ENCODE measurements around the gene IL18BP.

IL18BP gene

DNA sequence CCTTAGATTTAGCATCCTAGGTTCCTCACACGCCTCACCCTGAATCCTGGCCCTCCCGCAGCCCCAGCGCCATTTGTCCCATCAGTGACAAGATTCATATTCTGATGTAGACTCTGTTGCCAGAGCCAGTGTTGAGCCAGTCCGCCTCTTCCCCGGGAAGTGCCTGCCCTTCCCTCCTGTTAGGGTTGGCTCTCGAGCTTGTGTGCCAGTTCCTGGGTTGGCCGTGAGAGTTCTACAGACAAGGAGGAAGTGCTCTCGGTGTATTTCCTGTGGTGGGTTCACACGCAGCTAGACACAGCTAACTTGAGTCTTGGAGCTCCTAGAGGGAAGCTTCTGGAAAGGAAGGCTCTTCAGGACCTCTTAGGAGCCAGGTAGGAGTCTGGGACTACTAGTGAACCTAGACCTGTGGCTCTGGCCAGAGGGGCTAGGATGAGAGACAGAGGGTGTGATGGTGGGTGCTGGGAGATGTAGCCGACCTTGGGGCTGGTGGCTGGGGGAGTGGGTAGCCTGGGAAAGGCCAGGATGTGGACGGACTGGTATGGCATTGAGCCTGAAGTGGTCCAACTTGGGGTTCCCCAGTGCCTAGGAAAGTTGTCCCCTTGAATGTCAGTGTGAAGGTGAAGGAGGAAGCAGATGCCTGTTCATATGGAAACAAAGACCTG lies at the start of gene IL18BP:
Gene IL18BP, plus strand, starts transcription at position 261 of the 662 bp plus-strand sequence. CDS start 1,076 bp downstream, outside the sequence.
- no peak for DNase-seq (ENCODE audit: low read depth in 2 of 3, low spot score in 2 of 3)

GRCh38 chr11:71949034-71949433 lies 49.7 kb upstream of the IL18BP start:
- DNase-seq (ENCODE audit: low read depth in 2 of 3, low spot score in 2 of 3): no peak

DNA sequence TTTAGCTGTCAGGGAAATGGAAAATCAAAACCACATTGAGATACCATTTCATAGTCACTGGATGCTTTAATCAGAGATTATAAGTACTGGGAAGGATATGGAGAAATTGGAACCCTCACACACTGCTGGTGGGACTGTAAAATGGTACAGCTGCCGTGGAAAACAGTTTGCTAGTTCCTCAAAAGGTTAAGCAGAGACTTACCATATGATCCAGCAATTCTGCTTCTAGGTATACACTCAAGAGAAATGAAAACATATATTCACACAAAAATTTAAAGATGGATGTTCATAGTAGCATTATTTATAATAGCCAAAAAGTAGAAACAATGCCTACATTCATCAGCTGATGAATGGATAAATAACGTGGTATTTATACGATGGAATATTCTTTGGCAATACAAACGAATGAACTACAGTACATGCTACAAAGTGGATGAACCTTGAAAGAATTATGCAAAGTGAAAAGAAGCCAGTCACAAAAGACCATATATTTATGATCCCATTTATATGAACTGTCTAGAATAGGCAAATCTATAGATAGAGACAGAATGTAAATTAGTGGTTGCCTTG lies 46.9 kb upstream of the IL18BP start:
- DNase-seq (ENCODE audit: low read depth in 2 of 3, low spot score in 2 of 3): no peak

DNA sequence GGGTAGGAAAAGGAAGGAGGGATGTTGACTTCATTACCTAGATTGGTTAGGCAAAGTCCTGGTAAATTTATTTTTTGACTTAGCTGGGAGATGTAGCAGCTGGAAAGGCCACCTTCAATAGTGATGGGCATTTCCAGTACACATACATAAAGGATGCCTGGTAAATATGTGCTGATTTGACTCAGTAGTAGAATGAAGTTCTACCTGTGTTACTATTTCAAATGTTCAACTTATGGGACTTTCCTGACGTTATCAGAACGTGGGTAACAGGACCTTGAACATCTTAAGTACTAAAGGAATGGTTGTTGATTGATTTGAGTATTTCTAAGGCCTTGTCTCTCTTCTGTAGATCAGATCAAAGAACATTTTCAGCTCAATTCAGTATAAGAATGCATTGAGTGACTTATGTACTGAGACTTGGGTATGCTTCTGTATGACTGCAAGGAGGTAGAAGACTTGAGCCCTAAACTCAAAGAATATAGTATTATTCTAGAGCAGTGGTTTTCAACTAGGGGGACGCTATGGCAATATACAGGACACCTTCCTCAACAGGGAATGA lies 42.7 kb upstream of the IL18BP start:
- no peak for DNase-seq (ENCODE audit: low read depth in 2 of 3, low spot score in 2 of 3)

- no peak for DNase-seq (ENCODE audit: low read depth in 2 of 3, low spot score in 2 of 3)
Measured at GRCh38 chr11:71962428-71963038, 36.2 kb upstream of the IL18BP start.

DNA sequence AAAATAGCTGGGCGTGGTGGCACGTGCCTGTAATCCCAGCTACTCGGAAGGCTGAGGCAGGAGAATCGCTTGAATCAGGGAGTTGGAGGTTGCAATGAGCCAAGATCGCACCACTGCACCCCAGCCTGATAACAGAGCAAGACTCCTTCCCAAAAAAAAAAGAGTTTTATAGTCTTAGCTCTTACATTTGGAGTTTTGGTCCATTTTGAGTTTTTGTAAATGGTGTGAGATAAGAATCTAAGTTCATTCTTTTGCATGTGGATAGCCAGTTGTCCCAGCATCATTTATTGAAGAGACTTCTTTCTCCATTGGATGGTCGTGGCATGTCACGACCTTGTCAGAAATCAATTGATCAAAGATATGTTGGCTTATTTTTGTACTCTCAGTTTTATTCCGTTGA lies 35.2 kb upstream of the IL18BP start:
- no peak for DNase-seq (ENCODE audit: low read depth in 2 of 3, low spot score in 2 of 3)

DNA sequence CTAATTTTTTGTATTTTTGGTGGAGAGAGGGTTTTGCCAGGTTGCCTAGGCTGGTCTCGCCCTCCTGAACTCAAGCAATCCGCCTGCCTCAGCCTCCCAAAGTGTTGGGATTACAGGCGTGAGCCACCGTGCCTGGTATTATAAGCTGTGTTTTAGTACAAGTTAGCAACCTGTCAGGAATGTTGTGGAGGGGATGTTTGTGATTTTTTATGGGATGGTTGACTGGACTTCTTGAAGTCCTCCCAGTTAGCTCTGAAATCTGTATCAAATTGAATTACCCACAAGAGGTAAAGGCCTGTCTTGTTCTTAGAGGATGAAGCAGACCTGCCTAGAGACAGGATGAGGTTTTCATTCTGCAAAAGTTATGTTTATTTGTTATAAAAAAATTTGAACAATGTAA lies 34.1 kb upstream of the IL18BP start:
- DNase-seq (ENCODE audit: low read depth in 2 of 3, low spot score in 2 of 3): no peak

GRCh38 chr11:71971680-71972079 lies 27.0 kb upstream of the IL18BP start:
- no peak for DNase-seq (ENCODE audit: low read depth in 2 of 3, low spot score in 2 of 3)

GRCh38 chr11:71976551-71976950 lies 22.2 kb upstream of the IL18BP start:
- no peak for DNase-seq (ENCODE audit: low read depth in 2 of 3, low spot score in 2 of 3)

DNA sequence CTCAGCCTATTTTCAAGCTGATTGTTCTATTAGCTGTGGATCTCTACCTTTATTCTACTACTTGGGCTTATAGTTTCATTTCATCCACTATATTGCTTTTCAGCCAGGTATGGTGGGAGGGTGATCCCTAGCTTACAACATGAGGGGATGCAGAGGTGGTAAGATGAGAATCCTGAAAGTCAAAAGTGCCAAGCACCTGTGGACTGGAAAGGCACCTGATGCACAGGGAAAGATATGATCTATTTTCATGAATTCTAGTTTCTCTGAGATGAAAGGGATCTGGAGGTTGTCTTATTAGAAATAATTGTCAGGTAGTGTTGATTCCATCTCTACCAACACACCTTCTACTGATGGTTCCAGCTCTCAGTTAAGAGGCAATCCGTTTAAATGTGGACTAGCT lies 21.6 kb upstream of the IL18BP start:
- no peak for DNase-seq (ENCODE audit: low read depth in 2 of 3, low spot score in 2 of 3)

DNA sequence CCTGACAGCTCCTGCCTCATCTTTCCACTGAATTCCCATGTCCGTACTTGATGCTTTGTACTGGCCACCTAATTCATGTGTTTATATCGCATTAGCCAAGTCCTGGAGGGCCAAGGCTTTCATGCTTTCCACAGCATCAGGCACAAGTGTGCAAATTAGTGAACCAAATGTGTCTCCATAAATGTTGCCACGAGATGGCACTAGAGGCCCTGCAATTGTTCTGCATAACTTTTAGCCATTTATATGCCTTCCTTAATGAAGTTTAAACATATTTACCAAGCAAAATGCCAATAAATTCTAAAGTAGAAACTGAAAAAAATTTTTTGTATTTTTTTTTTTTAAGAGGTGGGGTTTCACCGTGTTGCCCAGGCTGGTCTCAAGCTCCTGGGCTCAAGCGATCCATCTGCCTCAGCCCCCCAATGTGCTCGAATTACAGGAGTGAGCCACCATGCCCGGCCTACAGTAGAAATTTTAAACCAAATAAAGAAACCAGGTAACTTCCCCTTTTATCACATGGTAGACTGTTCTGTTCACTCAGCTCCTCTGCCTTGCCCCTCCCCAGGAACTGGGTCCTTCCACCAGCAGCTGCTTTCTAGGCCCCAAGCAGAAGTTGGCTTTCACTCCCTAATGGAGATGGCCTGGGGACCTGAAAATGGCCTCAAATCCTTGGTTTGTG lies 20.8 kb upstream of the IL18BP start:
- DNase-seq (ENCODE audit: low read depth in 2 of 3, low spot score in 2 of 3): no peak

DNA sequence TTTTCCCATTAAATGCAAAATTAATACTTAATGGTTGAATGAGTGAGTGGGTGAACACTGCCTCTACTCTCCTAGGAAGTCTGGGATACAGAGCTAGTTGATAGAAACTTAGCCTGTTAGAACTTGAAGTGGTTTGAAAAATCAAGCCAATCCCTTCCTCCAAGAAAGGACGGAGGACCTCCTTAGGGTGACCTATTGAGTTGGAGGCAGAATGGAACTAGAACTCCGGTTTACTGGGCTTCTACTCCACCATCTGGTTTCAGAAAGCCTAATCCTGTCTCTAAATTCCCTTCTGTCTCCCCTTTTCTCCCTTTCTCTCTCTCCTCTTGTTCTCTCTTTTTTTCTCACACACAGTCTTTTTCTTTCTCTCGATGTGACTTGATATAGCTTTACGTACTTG lies 19.6 kb upstream of the IL18BP start:
- no peak for DNase-seq (ENCODE audit: low read depth in 2 of 3, low spot score in 2 of 3)

DNA sequence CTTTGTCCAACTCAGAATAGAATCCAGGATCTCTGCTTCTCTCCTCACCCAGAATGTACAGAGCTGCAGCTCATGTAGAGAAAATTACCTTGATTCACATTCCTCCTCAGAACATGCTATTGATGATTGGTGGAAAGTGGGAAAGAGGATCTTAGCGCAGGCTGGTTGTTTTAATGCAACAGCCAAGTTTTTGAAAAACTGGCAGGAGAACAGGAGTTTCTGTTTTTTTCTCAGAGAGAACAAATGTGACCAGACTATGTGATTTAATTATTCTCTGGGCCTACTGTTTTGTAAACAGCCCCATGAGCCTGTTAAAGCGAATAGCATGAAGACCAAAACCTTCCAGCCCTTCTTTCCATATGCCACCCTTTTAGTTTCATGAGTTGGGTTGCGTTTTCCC lies 19.1 kb upstream of the IL18BP start:
- DNase-seq (ENCODE audit: low read depth in 2 of 3, low spot score in 2 of 3): no peak

- DNase-seq (ENCODE audit: low read depth in 2 of 3, low spot score in 2 of 3): no peak
Measured at GRCh38 chr11:71986131-71986530, 12.6 kb upstream of the IL18BP start.

DNA sequence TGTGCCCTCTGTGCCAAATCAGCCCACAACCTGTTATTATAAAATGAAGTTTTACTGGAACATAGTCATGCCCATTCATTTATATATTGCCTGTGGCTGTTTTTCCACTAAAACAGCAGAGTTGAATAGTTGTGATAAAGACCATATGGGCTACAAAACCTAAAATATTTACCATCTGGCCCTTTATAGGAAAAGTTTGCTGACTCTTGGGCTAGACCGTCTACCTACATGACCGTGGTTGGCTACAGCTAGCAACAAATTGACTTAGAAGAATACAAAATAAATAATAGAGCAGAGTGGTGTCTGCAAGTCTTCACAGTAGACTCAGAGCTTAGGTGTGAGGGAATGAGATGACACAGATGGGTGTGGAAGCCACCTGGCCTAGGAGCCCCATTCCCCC lies 11.2 kb upstream of the IL18BP start:
- DNase-seq (ENCODE audit: low read depth in 2 of 3, low spot score in 2 of 3): no peak

DNA sequence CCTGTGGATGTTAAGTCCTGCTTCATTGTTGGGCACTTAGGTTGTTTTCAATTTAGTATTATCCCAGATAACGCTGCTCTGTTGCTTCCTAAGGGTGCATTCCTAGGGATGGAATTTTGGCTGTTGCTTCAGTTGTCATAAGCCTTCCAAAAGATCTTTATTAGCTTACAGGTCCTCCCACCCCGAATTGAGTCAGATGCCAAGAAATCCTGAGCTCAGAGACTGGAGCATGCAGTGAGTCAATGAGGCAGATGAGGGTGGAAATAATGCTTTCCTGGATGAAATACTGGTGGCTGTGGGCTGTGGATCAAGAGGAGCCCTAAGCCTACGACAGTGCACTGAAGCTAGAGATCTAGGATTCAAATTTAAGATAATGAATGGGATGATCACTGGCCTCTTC lies 10.7 kb upstream of the IL18BP start:
- DNase-seq (ENCODE audit: low read depth in 2 of 3, low spot score in 2 of 3): no peak

DNA sequence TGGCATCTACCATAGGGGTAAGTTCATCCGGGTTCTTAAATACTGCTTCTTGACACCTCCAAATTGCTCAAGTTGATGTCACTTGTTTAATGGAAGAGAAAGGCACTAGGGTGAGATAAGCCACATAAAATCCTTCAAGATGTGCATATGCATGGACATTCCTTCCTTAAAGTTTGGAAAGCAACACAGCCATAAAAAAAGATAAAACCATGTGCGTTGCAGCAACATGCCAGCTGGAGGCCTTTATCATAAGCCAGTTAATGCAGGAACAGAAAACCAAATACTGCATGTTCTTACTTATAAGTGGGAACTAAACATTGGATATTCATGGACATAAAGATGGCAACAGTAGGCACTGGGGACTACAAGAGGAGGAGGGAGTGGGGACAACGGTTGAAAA lies 8.0 kb upstream of the IL18BP start:
- DNase-seq (ENCODE audit: low read depth in 2 of 3, low spot score in 2 of 3): no peak

DNA sequence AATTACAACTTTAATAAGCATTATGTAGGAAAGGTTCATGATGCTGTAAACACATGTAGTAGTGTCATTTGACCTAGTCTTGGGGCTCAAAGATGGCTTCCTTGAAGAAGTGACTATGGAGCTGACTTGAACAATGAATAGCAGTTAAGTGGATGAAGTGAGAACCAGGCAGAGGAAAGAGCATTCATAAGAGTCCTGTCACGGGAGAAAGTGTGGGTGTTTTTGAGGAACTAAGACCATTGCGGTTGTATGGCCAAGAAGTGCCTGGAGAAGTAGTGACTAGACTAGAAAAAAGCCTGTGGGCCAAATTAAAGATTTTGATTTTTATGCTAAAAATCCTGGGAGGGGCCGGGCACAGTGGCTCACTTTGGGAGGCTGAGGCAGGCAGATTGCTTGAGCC lies 7.2 kb upstream of the IL18BP start:
- DNase-seq (ENCODE audit: low read depth in 2 of 3, low spot score in 2 of 3): no peak

DNA sequence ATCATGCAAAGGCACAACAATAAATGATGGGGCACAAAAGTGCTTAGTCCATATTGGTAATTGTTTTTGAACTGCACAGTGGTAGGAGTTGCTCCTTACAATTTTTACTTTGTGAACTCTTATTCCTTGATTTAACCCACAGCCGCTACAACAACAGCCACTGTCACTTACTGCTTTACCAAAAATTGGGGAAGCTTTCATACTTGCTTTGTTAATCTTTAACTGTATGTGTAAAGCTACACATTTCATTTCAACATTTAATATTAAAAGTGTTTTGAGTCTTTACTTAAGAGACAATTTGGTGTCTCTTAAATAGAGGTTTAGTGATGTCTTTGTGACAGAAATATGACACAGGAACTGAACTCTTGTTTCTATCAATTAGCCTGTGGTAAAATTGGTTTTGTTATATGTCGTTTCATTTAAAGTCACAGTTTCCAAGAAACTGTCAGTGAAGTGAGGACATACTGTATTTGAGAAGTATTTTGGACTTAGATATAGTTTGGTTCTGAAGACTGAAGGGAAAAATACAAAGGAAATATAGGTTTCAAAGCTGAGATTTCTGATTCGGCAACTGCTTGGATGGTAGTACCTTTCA lies 6.5 kb upstream of the IL18BP start:
- no peak for DNase-seq (ENCODE audit: low read depth in 2 of 3, low spot score in 2 of 3)

- no peak for DNase-seq (ENCODE audit: low read depth in 2 of 3, low spot score in 2 of 3)
Measured at GRCh38 chr11:71994786-71995185, 3.9 kb upstream of the IL18BP start.

DNA sequence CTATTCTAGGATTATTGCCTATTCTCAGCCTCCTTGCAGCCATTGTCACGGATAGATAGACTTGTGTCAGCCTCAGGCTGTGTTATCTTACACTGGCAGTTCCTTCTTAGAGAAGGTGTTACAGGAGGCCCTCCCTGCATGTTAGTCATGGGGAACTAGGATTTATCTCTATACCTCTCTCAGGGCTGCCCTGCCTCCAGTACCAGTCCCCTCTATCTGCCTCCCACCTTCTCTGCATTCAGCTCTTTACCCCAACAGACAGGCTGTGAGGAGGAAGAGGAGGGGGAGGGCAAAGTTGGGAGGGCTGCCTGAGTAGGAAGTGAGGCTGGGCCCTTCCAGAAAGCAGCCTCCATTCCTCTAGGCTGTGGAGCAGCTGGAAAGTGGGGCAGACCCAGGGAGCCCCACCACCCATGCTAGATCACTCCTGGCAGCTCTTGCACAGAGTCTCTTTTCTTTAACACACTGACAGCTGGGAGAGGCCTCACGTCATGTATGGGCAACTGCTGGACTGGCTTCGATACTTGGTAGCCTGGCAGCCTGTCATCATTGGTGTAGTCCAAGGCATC lies 2.9 kb upstream of the IL18BP start:
- DNase-seq (ENCODE audit: low read depth in 2 of 3, low spot score in 2 of 3): no peak

Data from activated CD8-positive, alpha-beta memory T cell treated with anti-CD3 and anti-CD28 coated beads for 48 hours (primary cell).